ENCODE data around the gene ZNF497.

ZNF497 gene

DNA sequence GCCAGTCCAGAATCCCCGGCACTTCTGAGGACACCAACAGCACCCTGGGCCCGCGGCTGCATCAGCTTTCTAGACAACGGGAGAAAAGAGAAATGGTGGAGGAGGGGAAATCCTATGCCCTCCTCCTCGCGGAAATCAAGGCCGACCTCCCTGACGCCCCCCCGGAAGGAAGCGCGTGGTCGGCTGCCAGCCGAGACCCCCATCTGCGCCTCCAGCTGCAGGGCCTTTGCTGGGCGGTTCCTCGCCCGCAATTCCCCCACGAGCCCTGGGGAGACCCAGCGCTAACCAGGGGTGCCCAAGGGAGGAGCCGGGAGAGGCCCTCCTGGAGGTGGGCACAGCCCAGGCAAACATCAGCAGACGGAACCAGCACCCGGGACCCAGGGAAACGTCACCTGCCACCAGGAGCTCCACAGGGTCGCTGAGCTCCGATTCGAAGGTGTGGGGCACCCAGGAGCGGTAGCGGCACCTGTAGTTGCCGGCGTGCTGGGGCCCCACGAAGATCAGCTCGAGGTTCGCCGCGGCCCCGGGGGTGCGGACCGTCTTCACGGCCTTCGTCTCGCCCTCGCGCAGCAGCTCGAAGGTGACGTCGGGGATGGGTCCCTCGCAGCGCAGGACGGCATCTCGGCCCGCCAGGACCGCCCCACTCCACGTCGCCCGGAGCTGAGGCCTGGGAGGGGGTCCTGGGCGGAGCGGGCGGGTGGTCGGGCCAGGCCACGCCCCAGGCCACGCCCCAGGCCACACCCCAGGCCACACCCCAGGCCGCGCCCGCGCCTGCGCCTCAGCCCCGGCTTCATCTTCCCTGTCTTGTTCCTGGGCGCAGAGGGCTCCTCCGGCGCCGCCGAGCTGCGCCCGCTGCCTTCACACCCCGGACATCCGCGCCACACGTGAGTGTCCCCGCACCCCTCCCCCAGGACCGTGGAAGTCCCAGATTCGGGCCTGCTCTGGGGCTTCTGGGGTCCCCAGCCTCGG is 15.3 kb downstream of the ZNF497 start:
- Histone ChIP-seq H3K27ac (ENCODE audit: low read length) (no peak overlapping the region), H3K9me2 (replicated peaks; ENCODE audit: insufficient read depth, low read length) (no peaks in the 10 kb centered on the region), H3K4me3 (ENCODE audit: low read length) (no peak overlapping the region), H3K4me1 (ENCODE audit: low read length) (no peaks in the 10 kb centered on the region), H3K79me2 (ENCODE audit: low read length) (no peaks in the 10 kb centered on the region), H3K9me3 (replicated peaks; ENCODE audit: insufficient read depth, low read length) (no peaks in the 10 kb centered on the region), H3K9ac (ENCODE audit: low read length) (no peak overlapping the region), H3K36me3 (replicated peaks; ENCODE audit: insufficient read depth, low read length) (no peaks in the 10 kb centered on the region), H3K4me2 (ENCODE audit: low read depth, low read length) (no peak overlapping the region), H2AFZ (ENCODE audit: low read length) (no peak overlapping the region), H3F3A (ENCODE audit: insufficient read depth, low read length) (no peaks in the 10 kb centered on the region), H3K27me3 (replicated peaks; ENCODE audit: insufficient read depth, low read length) (no peaks in the 10 kb centered on the region), H4K20me1 (ENCODE audit: insufficient read depth, low read length) (no peaks in the 10 kb centered on the region)
- TF ChIP-seq, protein P1, sequence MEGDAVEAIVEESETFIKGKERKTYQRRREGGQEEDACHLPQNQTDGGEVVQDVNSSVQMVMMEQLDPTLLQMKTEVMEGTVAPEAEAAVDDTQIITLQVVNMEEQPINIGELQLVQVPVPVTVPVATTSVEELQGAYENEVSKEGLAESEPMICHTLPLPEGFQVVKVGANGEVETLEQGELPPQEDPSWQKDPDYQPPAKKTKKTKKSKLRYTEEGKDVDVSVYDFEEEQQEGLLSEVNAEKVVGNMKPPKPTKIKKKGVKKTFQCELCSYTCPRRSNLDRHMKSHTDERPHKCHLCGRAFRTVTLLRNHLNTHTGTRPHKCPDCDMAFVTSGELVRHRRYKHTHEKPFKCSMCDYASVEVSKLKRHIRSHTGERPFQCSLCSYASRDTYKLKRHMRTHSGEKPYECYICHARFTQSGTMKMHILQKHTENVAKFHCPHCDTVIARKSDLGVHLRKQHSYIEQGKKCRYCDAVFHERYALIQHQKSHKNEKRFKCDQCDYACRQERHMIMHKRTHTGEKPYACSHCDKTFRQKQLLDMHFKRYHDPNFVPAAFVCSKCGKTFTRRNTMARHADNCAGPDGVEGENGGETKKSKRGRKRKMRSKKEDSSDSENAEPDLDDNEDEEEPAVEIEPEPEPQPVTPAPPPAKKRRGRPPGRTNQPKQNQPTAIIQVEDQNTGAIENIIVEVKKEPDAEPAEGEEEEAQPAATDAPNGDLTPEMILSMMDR (IDR thresholded peaks at IDR 0.05; ENCODE audit: low read length), result no peak
- no peak for DNase-seq

DNA sequence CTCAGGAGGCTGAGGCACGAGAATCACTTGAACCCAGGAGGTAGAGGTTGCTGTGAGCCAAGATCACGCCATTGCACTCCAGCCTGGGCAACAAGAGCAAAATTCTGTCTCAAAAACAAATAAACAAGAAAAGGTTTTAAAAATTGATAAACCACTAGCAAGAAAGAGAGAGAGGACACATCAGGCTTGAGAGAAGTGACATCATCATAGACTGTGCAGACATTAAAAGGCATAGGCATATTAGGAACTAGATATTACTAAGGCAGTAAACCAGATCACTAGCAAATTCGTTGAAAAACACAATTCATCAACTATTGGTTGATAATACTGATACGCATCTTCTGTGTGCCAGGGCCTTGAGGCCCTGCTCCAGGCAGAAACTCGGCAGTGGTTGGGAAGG is 17.0 kb downstream of the ZNF497 start:
- Histone ChIP-seq H3K9me3 (replicated peaks; ENCODE audit: insufficient read depth, low read length) (no peaks in the 10 kb centered on the region), H3K36me3 (replicated peaks; ENCODE audit: insufficient read depth, low read length) (no peaks in the 10 kb centered on the region), H3K4me1 (ENCODE audit: low read length) (no peaks in the 10 kb centered on the region), H3K27ac (ENCODE audit: low read length) (no peak overlapping the region), H3K4me2 (ENCODE audit: low read depth, low read length) (no peak overlapping the region), H3K9ac (ENCODE audit: low read length) (no peak overlapping the region), H3K9me2 (replicated peaks; ENCODE audit: insufficient read depth, low read length) (no peaks in the 10 kb centered on the region), H3K79me2 (ENCODE audit: low read length) (no peaks in the 10 kb centered on the region), H3K27me3 (replicated peaks; ENCODE audit: insufficient read depth, low read length) (no peaks in the 10 kb centered on the region), H2AFZ (ENCODE audit: low read length) (no peak overlapping the region), H3F3A (ENCODE audit: insufficient read depth, low read length) (no peaks in the 10 kb centered on the region), H4K20me1 (ENCODE audit: insufficient read depth, low read length) (no peaks in the 10 kb centered on the region), H3K4me3 (ENCODE audit: low read length) (no peak overlapping the region)
- no peak for DNase-seq
- TF ChIP-seq EZH2 (optimal IDR thresholded peaks at IDR 0.05; ENCODE audit: low read depth, low read length), result no peak
- TF ChIP-seq, protein P1 (IDR thresholded peaks at IDR 0.05; ENCODE audit: low read length), result no peak
- TF ChIP-seq EZH2phosphoT487 (IDR thresholded peaks at IDR 0.05; ENCODE audit: low read length), result no peak

DNA sequence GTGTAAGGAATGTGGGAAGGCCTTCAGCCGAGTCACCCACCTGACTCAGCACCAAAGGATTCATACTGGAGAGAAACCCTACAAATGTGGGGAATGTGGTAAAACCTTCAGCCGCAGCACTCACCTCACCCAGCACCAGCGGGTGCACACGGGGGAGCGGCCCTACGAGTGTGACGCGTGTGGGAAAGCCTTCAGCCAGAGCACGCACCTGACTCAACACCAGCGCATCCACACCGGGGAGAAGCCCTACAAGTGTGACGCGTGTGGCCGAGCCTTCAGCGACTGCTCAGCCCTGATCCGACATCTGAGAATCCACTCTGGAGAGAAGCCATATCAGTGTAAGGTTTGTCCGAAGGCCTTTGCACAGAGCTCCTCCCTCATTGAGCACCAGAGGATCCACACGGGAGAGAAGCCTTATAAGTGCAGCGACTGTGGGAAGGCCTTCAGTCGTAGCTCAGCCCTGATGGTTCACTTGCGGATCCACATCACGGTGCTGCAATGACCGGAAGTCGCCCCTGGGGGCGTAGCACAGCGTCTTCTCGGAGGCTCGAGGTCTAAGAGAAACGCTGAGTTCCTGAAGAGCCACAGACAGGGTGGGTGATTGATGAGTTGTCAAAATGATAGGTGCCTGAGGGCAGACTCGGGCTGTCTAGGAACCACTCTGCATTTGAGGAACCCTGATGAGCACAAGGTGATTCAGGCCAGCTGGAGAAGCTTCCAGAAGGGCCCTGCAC is 23.6 kb downstream of the ZNF497 start:
- H4K20me1 ChIP-seq (ENCODE audit: insufficient read depth, low read length), result no peaks in the 10 kb centered on the region

More for the DNA sequence above, 23.6 kb downstream of the ZNF497 start:
- Histone ChIP-seq H3K4me2 (ENCODE audit: low read depth, low read length) (no peak overlapping the region), H3K9me3 (replicated peaks; ENCODE audit: insufficient read depth, low read length) (no peaks in the 10 kb centered on the region), H3K27ac (ENCODE audit: low read length) (no peak overlapping the region), H3K36me3 (replicated peaks; ENCODE audit: insufficient read depth, low read length) (0 out of 2 replicates have a peak, but pooled peaks cover 5% of the 10 kb centered on the region), H2AFZ (ENCODE audit: low read length) (no peak overlapping the region), H3K27me3 (replicated peaks; ENCODE audit: insufficient read depth, low read length) (no peaks in the 10 kb centered on the region), H3K9ac (ENCODE audit: low read length) (no peak overlapping the region), H3K9me2 (replicated peaks; ENCODE audit: insufficient read depth, low read length) (no peaks in the 10 kb centered on the region), H3K4me3 (ENCODE audit: low read length) (no peak overlapping the region), H3K4me1 (ENCODE audit: low read length) (no peaks in the 10 kb centered on the region), H3K79me2 (ENCODE audit: low read length) (no peaks in the 10 kb centered on the region), H3F3A (ENCODE audit: insufficient read depth, low read length) (no peaks in the 10 kb centered on the region)
- DNase-seq, result no peak
- no peak for TF ChIP-seq EZH2phosphoT487 (IDR thresholded peaks at IDR 0.05; ENCODE audit: low read length)
- TF ChIP-seq EZH2 (optimal IDR thresholded peaks at IDR 0.05; ENCODE audit: low read depth, low read length), result no peak
- TF ChIP-seq, protein P1 (IDR thresholded peaks at IDR 0.05; ENCODE audit: low read length), result no peak

Measured in MM.1S (cell line).